Stomach smooth muscle (tissue), 2 donors: ENCODE data around the gene SLC38A8.

Source experiments
- H3K27ac ChIP-seq: one replicate; pipeline ENCODE4 v1.7.0; 2013; ENCODE audit warnings: mild to moderate bottlenecking, low read length, inconsistent platforms
- H3K27me3 ChIP-seq, 2 donors: one replicate each; pipeline ENCODE4 v1.7.0; 2013; ENCODE audit warnings: low read length in 2 of 2; ENCODE audit not compliant: insufficient read depth in 2 of 2, control insufficient read depth in 1 of 2
- H3K36me3 ChIP-seq, 2 donors: one replicate each; pipeline ENCODE4 v1.7.0; 2013; ENCODE audit warnings: low read length in 2 of 2; ENCODE audit not compliant: control insufficient read depth in 2 of 2, insufficient read depth in 2 of 2
- H3K4me1 ChIP-seq: one replicate; pipeline ENCODE4 v1.7.0; 2013; ENCODE audit warnings: low read length; ENCODE audit not compliant: control insufficient read depth, insufficient read depth
- H3K4me3 ChIP-seq, 2 donors: one replicate each; pipeline ENCODE4 v1.7.0; 2013; ENCODE audit warnings: low read length in 2 of 2
- H3K9ac ChIP-seq, 2 donors: one replicate each; pipeline ENCODE4 v1.7.0; 2013; ENCODE audit warnings: low read length in 2 of 2, mild to moderate bottlenecking in 1 of 2
- H3K9me3 ChIP-seq, 2 donors: one replicate each; pipeline ENCODE4 v1.7.0; 2013; ENCODE audit warnings: low read length in 2 of 2; ENCODE audit not compliant: control insufficient read depth in 2 of 2
- donor health status: healthy.
- donor health status: Pancreatic carcinoma.

The SLC38A8 gene

GRCh38 chr16:84068783-84069462 lies 26.3 kb upstream of the SLC38A8 start:
- H3K36me3 ChIP-seq = peaks cover 53 to 55% of the 10 kb centered on the region in 2 donors
- H3K27ac ChIP-seq = no peak overlapping the region
- H3K9ac ChIP-seq = no peak overlapping the region
- no peaks in the 10 kb centered on the region for H3K9me3 ChIP-seq
- no peaks in the 10 kb centered on the region for H3K27me3 ChIP-seq
- no peaks in the 10 kb centered on the region for H3K4me1 ChIP-seq
- no peak overlapping the region for H3K4me3 ChIP-seq

GRCh38 chr16:84068041-84068440 lies 25.4 kb upstream of the SLC38A8 start:
- no peaks in the 10 kb centered on the region for H3K27me3 ChIP-seq
- H3K9me3 ChIP-seq = no peaks in the 10 kb centered on the region
- no peak overlapping the region for H3K9ac ChIP-seq
- no peak overlapping the region for H3K4me3 ChIP-seq
- peaks cover 53 to 56% of the 10 kb centered on the region in 2 donors for H3K36me3 ChIP-seq
- H3K27ac ChIP-seq = no peak overlapping the region
- H3K4me1 ChIP-seq = no peaks in the 10 kb centered on the region

GRCh38 chr16:84067640-84068039 lies 25.0 kb upstream of the SLC38A8 start:
- Histone ChIP-seq H3K9ac (no peak overlapping the region), H3K4me3 (no peak overlapping the region), H3K9me3 (no peaks in the 10 kb centered on the region), H3K27me3 (no peaks in the 10 kb centered on the region), H3K4me1 (no peaks in the 10 kb centered on the region), H3K27ac (no peak overlapping the region), H3K36me3 (peaks cover 55 to 60% of the 10 kb centered on the region in 2 donors)

GRCh38 chr16:84065536-84066132 lies 23.0 kb upstream of the SLC38A8 start:
- no peaks in the 10 kb centered on the region for H3K27me3 ChIP-seq

GRCh38 chr16:84063980-84064379 lies 21.4 kb upstream of the SLC38A8 start:
- H3K27me3 ChIP-seq = no peaks in the 10 kb centered on the region
- no peak overlapping the region for H3K4me3 ChIP-seq
- H3K4me1 ChIP-seq = no peaks in the 10 kb centered on the region
- no peaks in the 10 kb centered on the region for H3K9me3 ChIP-seq
- peaks cover 55 to 59% of the 10 kb centered on the region in 2 donors for H3K36me3 ChIP-seq
- H3K27ac ChIP-seq = no peak overlapping the region
- H3K9ac ChIP-seq = no peak overlapping the region

More at GRCh38 chr16:84065536-84066132, 23.0 kb upstream of the SLC38A8 start:
- Histone ChIP-seq H3K9ac (no peak overlapping the region), H3K9me3 (no peaks in the 10 kb centered on the region), H3K36me3 (peaks cover 57 to 63% of the 10 kb centered on the region in 2 donors), H3K4me3 (no peak overlapping the region), H3K4me1 (no peaks in the 10 kb centered on the region), H3K27ac (no peak overlapping the region)

GRCh38 chr16:84062734-84063640 lies 20.4 kb upstream of the SLC38A8 start:
- H3K27ac ChIP-seq = no peak overlapping the region
- no peak overlapping the region for H3K9ac ChIP-seq
- peaks cover 55 to 58% of the 10 kb centered on the region in 2 donors for H3K36me3 ChIP-seq
- H3K4me3 ChIP-seq = no peak overlapping the region
- no peaks in the 10 kb centered on the region for H3K4me1 ChIP-seq
- no peaks in the 10 kb centered on the region for H3K9me3 ChIP-seq
- H3K27me3 ChIP-seq = no peaks in the 10 kb centered on the region

GRCh38 chr16:84061236-84061819 lies 18.7 kb upstream of the SLC38A8 start:
- Histone ChIP-seq H3K27ac (no peak overlapping the region), H3K4me3 (no peak overlapping the region), H3K36me3 (peaks cover 52 to 59% of the 10 kb centered on the region in 2 donors), H3K27me3 (no peaks in the 10 kb centered on the region), H3K9ac (no peak overlapping the region), H3K4me1 (peaks cover under 1% of the 10 kb centered on the region), H3K9me3 (no peaks in the 10 kb centered on the region)

- no peaks in the 10 kb centered on the region for H3K9me3 ChIP-seq
- no peak overlapping the region for H3K27ac ChIP-seq
- peaks cover 54 to 63% of the 10 kb centered on the region in 2 donors for H3K36me3 ChIP-seq
- no peak overlapping the region for H3K9ac ChIP-seq
- peaks cover 11% of the 10 kb centered on the region for H3K4me1 ChIP-seq
- no peaks in the 10 kb centered on the region for H3K27me3 ChIP-seq
- no peak overlapping the region for H3K4me3 ChIP-seq
These were observed 17.6 kb upstream of the SLC38A8 start for GRCh38 chr16:84059946-84060901.

- peaks cover 53 to 74% of the 10 kb centered on the region in 2 donors for H3K36me3 ChIP-seq
These were observed 16.5 kb upstream of the SLC38A8 start for GRCh38 chr16:84059111-84059510.

More at GRCh38 chr16:84059111-84059510, 16.5 kb upstream of the SLC38A8 start:
- Histone ChIP-seq H3K27me3 (no peaks in the 10 kb centered on the region), H3K4me3 (no peak overlapping the region), H3K9me3 (no peaks in the 10 kb centered on the region), H3K27ac (no peak overlapping the region), H3K4me1 (peaks cover 11% of the 10 kb centered on the region), H3K9ac (no peak overlapping the region)
